GDM1 (cell line): Measurements from ENCODE around the gene C16orf54.
"Not testable (repeated sequence)": the region's sequence is repeated elsewhere in the genome, so short reads cannot be mapped to it uniquely, and the experiment has no call there.

Source experiments
- DNase-seq: peaks from one replicate; lab custom pipeline; 2025; lab: John Stamatoyannopoulos, UW

Gene C16orf54

GRCh38 chr16:29745853-29746345 lies at the start of gene C16orf54:
C16orf54 (minus strand) TSS chr16:29745990; CDS start chr16:29744951, 1,039 bp downstream.
- peak; percentile 96 for DNase-seq

GRCh38 chr16:29794231-29794710 lies 48.5 kb upstream of the C16orf54 start:
- no peak for DNase-seq

- not testable (repeated sequence) for DNase-seq
Observed at GRCh38 chr16:29793153-29793552, 47.4 kb upstream of the C16orf54 start.

- DNase-seq: no peak
Observed at GRCh38 chr16:29791845-29792807, 46.3 kb upstream of the C16orf54 start.

- DNase-seq: no peak
Observed at GRCh38 chr16:29790949-29791844, 45.4 kb upstream of the C16orf54 start.

GRCh38 chr16:29790183-29790948 lies 44.6 kb upstream of the C16orf54 start, which contains the start of gene KIF22:
KIF22 (plus strand) TSS chr16:29790751; CDS start chr16:29790760, 9 bp downstream.
- peak; percentile 99 for DNase-seq

- no peak for DNase-seq
Observed at GRCh38 chr16:29789775-29790182, 44.0 kb upstream of the C16orf54 start.

- DNase-seq: not testable (repeated sequence)
Observed at GRCh38 chr16:29787155-29787554, 41.4 kb upstream of the C16orf54 start.

GRCh38 chr16:29784901-29785500 lies 39.2 kb upstream of the C16orf54 start:
- DNase-seq: no peak

- DNase-seq: no peak
Observed at GRCh38 chr16:29784157-29784556, 38.4 kb upstream of the C16orf54 start.

GRCh38 chr16:29783094-29783953 lies 37.5 kb upstream of the C16orf54 start:
- not testable (repeated sequence) for DNase-seq

GRCh38 chr16:29779474-29779873 lies 33.7 kb upstream of the C16orf54 start:
- DNase-seq: no peak

- DNase-seq: no peak
Observed at GRCh38 chr16:29777576-29778350, 32.0 kb upstream of the C16orf54 start, which contains the start of gene ZG16. ZG16 (plus strand) TSS chr16:29778256; CDS start chr16:29779267, 1,011 bp downstream.

- DNase-seq: no peak
Observed at GRCh38 chr16:29775742-29776408, 30.1 kb upstream of the C16orf54 start.

GRCh38 chr16:29774730-29775129 lies 28.9 kb upstream of the C16orf54 start:
- no peak for DNase-seq

GRCh38 chr16:29772330-29772729 lies 26.5 kb upstream of the C16orf54 start:
- not testable (repeated sequence) for DNase-seq

- no peak for DNase-seq
Observed at GRCh38 chr16:29770250-29770929, 24.6 kb upstream of the C16orf54 start.

- no peak for DNase-seq
Observed at GRCh38 chr16:29769507-29769906, 23.7 kb upstream of the C16orf54 start.
